Neural progenitor cell (in vitro differentiated cells): Measurements from ENCODE around the gene MPND. TPM values are rescaled to one million over a fixed set of nuclear protein-coding genes. Genes with fewer than 3 reads are reported as not detected.

Source experiments
- DNase-seq: peaks from one replicate; pipeline ENCODE4 v3.0.0-alpha.2; 2016; ENCODE audit warnings: low spot score
- H2AFZ ChIP-seq: fragments of 200-600 bp; sonication (generic); replicated peaks from 2 replicates; pipeline ENCODE4 v1.6.1; 2016; ENCODE audit warnings: antibody characterized with exemption
- H3F3A ChIP-seq: fragments of 200-600 bp; sonication (generic); 2 replicates; pipeline ENCODE4 v1.6.1; 2016; ENCODE audit warnings: antibody characterized with exemption, low read depth
- H3K27ac ChIP-seq: fragments of 200-600 bp; sonication (generic); 2 replicates; pipeline ENCODE4 v1.5.1; 2016; ENCODE audit warnings: mild to moderate bottlenecking
- H3K27me3 ChIP-seq: fragments of 200-600 bp; sonication (generic); 2 replicates; pipeline ENCODE4 v1.6.1; 2016; ENCODE audit warnings: mild to moderate bottlenecking, moderate library complexity
- H3K36me3 ChIP-seq: fragments of 200-600 bp; sonication (generic); 2 replicates; pipeline ENCODE4 v1.5.1; 2016
- H3K4me1 ChIP-seq: fragments of 200-600 bp; sonication (generic); 2 replicates; pipeline ENCODE4 v1.6.1; 2016; ENCODE audit warnings: mixed run types
- H3K4me2 ChIP-seq: fragments of 200-600 bp; sonication (generic); 2 replicates; pipeline ENCODE4 v1.6.1; 2016
- H3K4me3 ChIP-seq: fragments of 200-600 bp; sonication (generic); 2 replicates; pipeline ENCODE4 v1.5.1; 2016
- H3K79me2 ChIP-seq: fragments of 200-600 bp; sonication (generic); 2 replicates; pipeline ENCODE4 v1.6.1; 2016; ENCODE audit warnings: low read depth
- H3K9ac ChIP-seq: fragments of 200-600 bp; sonication (generic); 2 replicates; pipeline ENCODE4 v1.6.1; 2016
- H3K9me3 ChIP-seq: fragments of 200-600 bp; sonication (generic); 2 replicates; pipeline ENCODE4 v1.5.1; 2016; ENCODE audit warnings: low read depth
- H4K20me1 ChIP-seq: fragments of 200-600 bp; sonication (generic); 2 replicates; pipeline ENCODE4 v1.6.1; 2016; ENCODE audit warnings: low read depth
- H3K27ac Mint-ChIP-seq: 3 replicates; pipeline ENCODE4 v1.8.0; 2021; ENCODE audit warnings: mixed read lengths
- H3K27me3 Mint-ChIP-seq: 2 replicates; pipeline ENCODE4 v1.8.0; 2022; ENCODE audit warnings: low read depth, mild to moderate bottlenecking, inconsistent platforms, moderate library complexity, mixed read lengths; ENCODE audit not compliant: insufficient read depth
- H3K36me3 Mint-ChIP-seq: 3 replicates; pipeline ENCODE4 v1.8.0; 2021; ENCODE audit warnings: mixed read lengths
- H3K4me1 Mint-ChIP-seq: 3 replicates; pipeline ENCODE4 v1.8.0; 2021; ENCODE audit warnings: mixed read lengths
- H3K4me3 Mint-ChIP-seq: 3 replicates; pipeline ENCODE4 v1.8.0; 2021; ENCODE audit warnings: mild to moderate bottlenecking, moderate library complexity, mixed read lengths
- H3K9me3 Mint-ChIP-seq: 3 replicates; pipeline ENCODE4 v1.8.0; 2020; ENCODE audit warnings: mixed read lengths
- EZH2 ChIP-seq: fragments of 200-600 bp; sonication (generic); IDR thresholded peaks from 2 replicates; pipeline ENCODE4 v1.6.1; 2017; ENCODE audit warnings: antibody characterized with exemption, mild to moderate bottlenecking, moderate library complexity
- EZH2phosphoT487 ChIP-seq: fragments of 200-600 bp; sonication (generic); IDR thresholded peaks from 2 replicates; pipeline ENCODE4 v1.6.1; 2017; ENCODE audit warnings: antibody characterized with exemption
- total RNA-seq: library from RNA; depleted of rRNA; stranded (reverse); fragments of >200 nt; gene quantifications from 2 replicates; pipeline ENCODE4 v1.2.3, GENCODE V29; 2015; ENCODE audit warnings: low replicate concordance
- TF ChIP-seq, protein P1 (sequence below): fragments of 200-600 bp; sonication (generic); IDR thresholded peaks from 2 replicates; pipeline ENCODE4 v1.5.1; 2017; ENCODE audit warnings: antibody characterized with exemption, mild to moderate bottlenecking

Gene MPND
- total RNA-seq, 1 donor from 2014 or later, result 10.6 TPM

DNA sequence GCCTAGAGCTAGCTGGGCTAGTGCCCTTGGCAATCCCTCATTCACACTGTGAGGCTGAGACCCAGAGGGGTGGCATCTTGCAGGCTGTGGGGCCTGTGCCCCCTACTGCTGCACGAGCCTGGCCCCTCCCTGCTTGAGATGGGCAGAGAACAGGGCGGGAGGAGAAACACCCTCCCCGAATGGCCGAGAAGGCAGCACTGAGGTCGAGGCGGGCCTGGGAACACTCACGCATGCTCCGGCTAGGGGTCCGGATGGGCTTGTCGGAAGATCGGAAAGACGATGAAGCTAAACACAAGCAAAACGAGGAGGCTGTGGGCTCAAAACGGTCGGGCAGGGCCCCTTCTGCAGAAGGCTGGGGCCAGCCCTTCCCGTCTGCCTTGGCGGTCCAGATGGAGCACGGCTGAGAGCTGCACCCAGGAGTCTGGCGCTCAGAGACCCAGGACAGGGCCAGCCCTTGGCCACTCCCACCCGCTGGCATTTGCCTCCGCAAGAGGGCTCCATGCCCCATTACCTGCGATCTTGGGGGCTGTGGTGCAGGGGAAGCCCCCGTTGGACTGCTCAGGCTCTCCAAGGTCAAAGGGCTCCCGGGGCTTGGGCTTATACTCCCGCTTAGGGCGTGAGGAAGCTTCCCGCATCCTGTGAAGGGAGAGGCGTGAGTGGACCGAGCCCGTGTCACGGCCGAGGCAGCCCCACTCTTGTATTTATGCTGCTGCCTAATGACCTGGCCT lies 18.9 kb downstream of the MPND start:
- peaks cover 20% of the 10 kb centered on the region for H4K20me1 ChIP-seq
- H3K36me3 ChIP-seq, result no peaks in the 10 kb centered on the region
- Mint-ChIP-seq H3K27me3 (peaks cover 9% of the 10 kb centered on the region), H3K27ac (peak overlapping the region; percentile 65), H3K9me3 (no peaks in the 10 kb centered on the region), H3K4me1 (peaks cover 6% of the 10 kb centered on the region), H3K36me3 (peaks cover 4% of the 10 kb centered on the region), H3K4me3 (peak overlapping the region; percentile 52)
- peaks cover 48% of the 10 kb centered on the region for H3F3A ChIP-seq
- H3K9me3 ChIP-seq, result no peaks in the 10 kb centered on the region
- TF ChIP-seq, protein P1, sequence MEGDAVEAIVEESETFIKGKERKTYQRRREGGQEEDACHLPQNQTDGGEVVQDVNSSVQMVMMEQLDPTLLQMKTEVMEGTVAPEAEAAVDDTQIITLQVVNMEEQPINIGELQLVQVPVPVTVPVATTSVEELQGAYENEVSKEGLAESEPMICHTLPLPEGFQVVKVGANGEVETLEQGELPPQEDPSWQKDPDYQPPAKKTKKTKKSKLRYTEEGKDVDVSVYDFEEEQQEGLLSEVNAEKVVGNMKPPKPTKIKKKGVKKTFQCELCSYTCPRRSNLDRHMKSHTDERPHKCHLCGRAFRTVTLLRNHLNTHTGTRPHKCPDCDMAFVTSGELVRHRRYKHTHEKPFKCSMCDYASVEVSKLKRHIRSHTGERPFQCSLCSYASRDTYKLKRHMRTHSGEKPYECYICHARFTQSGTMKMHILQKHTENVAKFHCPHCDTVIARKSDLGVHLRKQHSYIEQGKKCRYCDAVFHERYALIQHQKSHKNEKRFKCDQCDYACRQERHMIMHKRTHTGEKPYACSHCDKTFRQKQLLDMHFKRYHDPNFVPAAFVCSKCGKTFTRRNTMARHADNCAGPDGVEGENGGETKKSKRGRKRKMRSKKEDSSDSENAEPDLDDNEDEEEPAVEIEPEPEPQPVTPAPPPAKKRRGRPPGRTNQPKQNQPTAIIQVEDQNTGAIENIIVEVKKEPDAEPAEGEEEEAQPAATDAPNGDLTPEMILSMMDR, result no peak
- TF ChIP-seq EZH2 (no peak), EZH2phosphoT487 (no peak)
- no peak overlapping the region for H2AFZ ChIP-seq
- peak overlapping the region; percentile 74 for H3K27ac ChIP-seq
- peaks cover 2% of the 10 kb centered on the region for H3K79me2 ChIP-seq
- H3K4me1 ChIP-seq, result peaks cover 7% of the 10 kb centered on the region
- H3K9ac ChIP-seq, result no peak overlapping the region
- no peaks in the 10 kb centered on the region for H3K27me3 ChIP-seq
- H3K4me3 ChIP-seq, result no peak overlapping the region
- H3K4me2 ChIP-seq, result no peak overlapping the region
- DNase-seq, result no peak

DNA sequence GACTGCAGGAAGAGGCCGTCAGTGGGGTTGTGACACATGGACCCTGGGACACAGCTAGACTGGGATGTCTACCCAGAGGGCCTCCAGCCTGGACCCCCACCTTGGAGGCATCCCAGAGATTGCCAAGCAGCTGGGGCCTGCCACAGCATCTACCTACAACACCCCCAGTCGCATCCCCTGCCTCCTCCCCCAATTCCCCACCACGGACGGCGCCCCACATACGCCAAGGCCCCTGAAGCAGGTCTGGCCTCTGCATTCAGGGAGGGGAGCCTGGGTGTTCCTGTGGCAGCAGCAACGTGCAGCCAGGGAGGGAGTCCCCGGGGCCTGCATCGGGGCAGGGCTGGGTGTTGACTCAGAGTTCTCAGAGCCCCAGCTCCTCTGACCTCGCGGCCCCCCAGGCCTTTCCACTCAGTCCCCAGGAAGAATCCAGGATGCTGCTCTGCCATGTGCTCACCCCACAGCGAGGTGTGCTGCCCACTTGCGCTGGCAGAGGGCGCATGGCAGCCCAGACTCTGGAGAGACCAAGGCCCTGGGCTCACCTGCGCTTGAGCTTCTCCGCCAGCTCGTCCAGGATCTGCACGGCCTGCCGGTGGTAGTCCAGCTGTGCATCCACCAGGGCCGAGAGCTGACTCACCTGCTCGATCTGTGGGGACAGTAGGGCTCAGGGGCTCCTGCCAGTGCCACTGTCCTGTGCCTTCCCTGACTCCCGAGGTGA lies 19.6 kb downstream of the MPND start:
- Histone ChIP-seq H3K79me2 (peaks cover 10% of the 10 kb centered on the region), H4K20me1 (peaks cover 27% of the 10 kb centered on the region), H3K27ac (peak overlapping the region; percentile 74), H3F3A (peaks cover 48% of the 10 kb centered on the region), H3K4me2 (no peak overlapping the region), H3K9me3 (no peaks in the 10 kb centered on the region), H2AFZ (no peak overlapping the region), H3K4me3 (no peak overlapping the region), H3K9ac (no peak overlapping the region), H3K36me3 (no peaks in the 10 kb centered on the region), H3K4me1 (peaks cover 7% of the 10 kb centered on the region), H3K27me3 (no peaks in the 10 kb centered on the region)
- H3K36me3 Mint-ChIP-seq, result peaks cover 4% of the 10 kb centered on the region
- TF ChIP-seq EZH2phosphoT487, result no peak
- TF ChIP-seq, protein P1, result peak; percentile 32
- H3K4me3 Mint-ChIP-seq, result no peak overlapping the region
- DNase-seq, result peak; percentile 42
- H3K4me1 Mint-ChIP-seq, result peaks cover 12% of the 10 kb centered on the region
- H3K27me3 Mint-ChIP-seq, result peaks cover 10% of the 10 kb centered on the region
- no peaks in the 10 kb centered on the region for H3K9me3 Mint-ChIP-seq
- H3K27ac Mint-ChIP-seq, result no peak overlapping the region

DNA sequence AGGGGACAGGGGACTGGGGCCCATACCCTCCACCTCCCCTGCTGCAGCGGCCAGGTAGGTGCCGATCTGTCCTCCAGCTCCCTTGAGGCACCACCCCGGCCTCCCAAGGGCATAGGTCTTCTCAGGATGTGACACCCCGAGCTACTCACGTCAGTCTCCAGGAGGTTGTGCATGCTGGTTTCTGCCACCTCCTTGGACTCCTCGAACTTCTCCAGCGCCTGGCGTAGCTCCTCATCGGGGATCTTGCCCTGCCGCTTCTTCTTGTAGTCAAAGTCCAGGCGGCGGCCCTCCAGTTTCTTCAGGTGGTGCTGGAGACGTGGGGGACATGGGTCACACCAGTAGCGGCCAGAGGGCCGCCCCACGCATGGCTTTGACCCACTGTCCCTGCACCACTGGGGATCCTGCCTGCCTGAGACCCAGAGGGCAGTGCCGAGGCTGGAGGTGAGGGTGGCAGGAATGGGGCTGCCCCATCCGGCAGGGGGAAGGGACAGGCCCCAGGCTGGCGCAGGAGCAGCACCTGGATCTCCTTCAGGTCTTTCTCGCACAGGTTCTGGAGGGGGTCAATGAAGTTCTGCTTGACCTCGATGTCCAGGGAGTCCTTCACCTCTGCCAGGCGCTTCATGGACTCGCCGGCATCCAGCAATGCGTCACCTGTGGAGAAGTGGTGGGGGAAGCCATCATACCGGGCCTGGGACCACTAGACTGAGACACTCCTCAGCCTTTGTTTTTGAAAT lies 20.4 kb downstream of the MPND start:
- H3K4me1 ChIP-seq, result peaks cover 8% of the 10 kb centered on the region
- H3K27me3 Mint-ChIP-seq, result peaks cover 10% of the 10 kb centered on the region
- no peaks in the 10 kb centered on the region for H3K27me3 ChIP-seq
- no peak overlapping the region for H3K4me3 ChIP-seq
- H3K4me2 ChIP-seq, result no peak overlapping the region
- no peak for TF ChIP-seq EZH2
- TF ChIP-seq, protein P1, result no peak
- no peak for TF ChIP-seq EZH2phosphoT487
- H4K20me1 ChIP-seq, result peaks cover 35% of the 10 kb centered on the region
- H3K27ac ChIP-seq, result no peak overlapping the region
- H3K9ac ChIP-seq, result no peak overlapping the region
- DNase-seq, result no peak
- H3K4me1 Mint-ChIP-seq, result peaks cover 16% of the 10 kb centered on the region
- peaks cover 45% of the 10 kb centered on the region for H3F3A ChIP-seq
- peak overlapping the region; percentile 72 for H3K27ac Mint-ChIP-seq
- no peaks in the 10 kb centered on the region for H3K9me3 Mint-ChIP-seq
- H2AFZ ChIP-seq, result no peak overlapping the region
- H3K9me3 ChIP-seq, result no peaks in the 10 kb centered on the region
- H3K79me2 ChIP-seq, result peaks cover 15% of the 10 kb centered on the region
- no peaks in the 10 kb centered on the region for H3K36me3 ChIP-seq
- H3K36me3 Mint-ChIP-seq, result peaks cover 4% of the 10 kb centered on the region
- no peak overlapping the region for H3K4me3 Mint-ChIP-seq
